Colon (tissue), 2 donors: ENCODE results near the gene CACNA2D4.

Experiments used
- FAIRE-seq: peaks from 2 replicates; lab custom pipeline; 2012; peaks lifted over from hg19 to GRCh38; lab: Jason Lieb, UNC
- donor health status: control.
- donor health status: control.

CACNA2D4 gene

GRCh38 chr12:1885599-1886245, 32.7 kb downstream of the CACNA2D4 start:
- FAIRE-seq = no peak

- no peak for FAIRE-seq
Observed at GRCh38 chr12:1885082-1885596, 33.3 kb downstream of the CACNA2D4 start.

GRCh38 chr12:1884651-1885050, 33.8 kb downstream of the CACNA2D4 start:
- no peak for FAIRE-seq

- no peak for FAIRE-seq
Observed at GRCh38 chr12:1883513-1883912, 34.9 kb downstream of the CACNA2D4 start.

GRCh38 chr12:1882850-1883470, 35.5 kb downstream of the CACNA2D4 start:
- FAIRE-seq = no peak

GRCh38 chr12:1882405-1882804, 36.0 kb downstream of the CACNA2D4 start:
- no peak for FAIRE-seq

- no peak for FAIRE-seq
Observed at GRCh38 chr12:1881936-1882335, 36.5 kb downstream of the CACNA2D4 start.

- no peak for FAIRE-seq
Observed at GRCh38 chr12:1881301-1881700, 37.2 kb downstream of the CACNA2D4 start.

GRCh38 chr12:1880876-1881275, 37.6 kb downstream of the CACNA2D4 start:
- FAIRE-seq = no peak

- no peak for FAIRE-seq
Observed at GRCh38 chr12:1880153-1880845, 38.2 kb downstream of the CACNA2D4 start.

GRCh38 chr12:1879633-1880032, 38.8 kb downstream of the CACNA2D4 start:
- FAIRE-seq = no peak

GRCh38 chr12:1878695-1879094, 39.8 kb downstream of the CACNA2D4 start:
- FAIRE-seq = no peak

- FAIRE-seq = no peak
Observed at GRCh38 chr12:1878214-1878613, 40.2 kb downstream of the CACNA2D4 start.

GRCh38 chr12:1877169-1877878, 41.1 kb downstream of the CACNA2D4 start:
- FAIRE-seq = no peak

- no peak for FAIRE-seq
Observed at GRCh38 chr12:1876086-1876485, 42.4 kb downstream of the CACNA2D4 start.

- FAIRE-seq = no peak
Observed at GRCh38 chr12:1875608-1876007, 42.8 kb downstream of the CACNA2D4 start.

GRCh38 chr12:1873531-1874510, 44.6 kb downstream of the CACNA2D4 start:
- FAIRE-seq = no peak

- FAIRE-seq = no peak
Observed at GRCh38 chr12:1872448-1872847, 46.0 kb downstream of the CACNA2D4 start.

GRCh38 chr12:1872001-1872400, 46.5 kb downstream of the CACNA2D4 start:
- FAIRE-seq = no peak

- no peak for FAIRE-seq
Observed at GRCh38 chr12:1870998-1871917, 47.2 kb downstream of the CACNA2D4 start.
